ELR (cell line): ENCODE data around the gene TTC7B.

Experiments used
- DNase-seq: peaks from one replicate; pipeline ENCODE4 v3.0.0-alpha.2; 2015; ENCODE audit warnings: low read depth

Gene TTC7B

DNA sequence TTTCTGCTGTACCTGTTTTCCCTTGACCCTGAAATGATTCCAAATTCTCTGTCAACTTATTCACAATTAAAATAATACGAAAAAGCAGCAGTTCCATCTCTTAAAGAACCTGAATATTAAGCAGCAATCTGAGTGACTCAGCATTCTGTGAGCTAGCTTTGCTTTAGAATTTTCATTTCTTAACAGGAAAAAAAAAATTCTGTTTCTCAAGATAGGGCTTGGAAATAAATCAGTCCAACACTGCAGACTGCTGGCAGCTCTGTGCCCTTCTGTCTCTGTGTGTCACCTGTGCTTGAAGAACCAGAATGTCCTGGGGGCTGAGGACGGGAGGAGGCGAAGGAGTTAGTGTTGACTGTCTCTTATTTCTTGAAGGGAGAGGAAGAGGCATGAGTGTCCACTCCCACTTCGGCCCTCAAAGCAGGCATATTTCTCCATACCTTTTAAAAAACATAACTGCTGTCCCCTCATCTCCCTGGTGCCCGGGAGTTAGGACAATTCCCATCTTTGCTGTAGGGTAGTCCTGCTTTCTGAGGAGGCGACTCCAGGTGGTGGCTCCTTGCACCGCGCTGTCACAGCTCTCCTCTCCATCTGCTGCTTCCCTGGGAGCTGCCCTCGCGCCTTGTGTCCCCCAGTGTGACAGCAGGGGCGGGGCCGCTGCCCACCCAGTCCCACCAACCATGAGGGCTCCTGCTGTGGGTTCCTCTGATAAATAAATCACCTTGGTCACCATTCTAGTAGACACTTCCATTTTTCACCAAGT is 216.3 kb downstream of the TTC7B start:
- DNase-seq, result no peak

DNA sequence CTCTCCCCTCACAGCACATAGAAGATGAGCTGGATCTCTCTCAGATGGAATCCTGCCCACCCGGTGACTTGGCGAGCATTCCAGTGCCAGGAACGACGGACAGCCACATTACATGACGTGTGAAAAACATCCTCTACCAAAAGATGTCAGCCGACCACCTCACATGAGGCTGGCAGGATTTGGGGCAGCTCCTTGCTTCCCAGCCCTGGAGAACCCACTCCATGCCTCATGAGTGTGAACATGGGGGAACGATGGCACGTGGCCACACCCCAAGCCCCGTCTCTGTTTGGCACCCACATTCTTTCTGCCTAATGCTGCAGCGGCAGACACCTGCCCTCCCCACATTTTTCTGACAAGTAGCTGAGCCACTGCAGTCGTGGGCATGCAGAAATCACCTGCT is 216.9 kb downstream of the TTC7B start:
- DNase-seq, result no peak

DNA sequence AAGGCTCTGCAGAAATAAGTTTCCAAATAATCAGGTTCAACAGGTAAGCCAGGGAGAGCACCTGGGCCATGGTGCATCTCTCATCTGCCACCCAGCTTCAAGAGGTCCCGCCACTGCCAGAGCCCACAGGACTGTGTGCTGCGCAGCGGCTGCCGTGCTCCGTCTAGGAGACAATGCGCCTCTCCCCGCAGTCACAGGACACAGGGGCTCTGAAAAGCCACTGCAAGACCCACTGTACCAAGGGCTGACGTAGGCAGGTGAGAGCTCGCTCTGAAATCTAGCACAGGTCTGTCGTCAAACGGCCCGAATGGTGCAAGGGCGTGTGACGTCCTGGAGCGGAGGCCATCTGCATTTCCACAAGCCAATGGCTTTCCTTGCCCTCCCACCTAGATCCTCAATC is 218.3 kb downstream of the TTC7B start:
- no peak for DNase-seq

DNA sequence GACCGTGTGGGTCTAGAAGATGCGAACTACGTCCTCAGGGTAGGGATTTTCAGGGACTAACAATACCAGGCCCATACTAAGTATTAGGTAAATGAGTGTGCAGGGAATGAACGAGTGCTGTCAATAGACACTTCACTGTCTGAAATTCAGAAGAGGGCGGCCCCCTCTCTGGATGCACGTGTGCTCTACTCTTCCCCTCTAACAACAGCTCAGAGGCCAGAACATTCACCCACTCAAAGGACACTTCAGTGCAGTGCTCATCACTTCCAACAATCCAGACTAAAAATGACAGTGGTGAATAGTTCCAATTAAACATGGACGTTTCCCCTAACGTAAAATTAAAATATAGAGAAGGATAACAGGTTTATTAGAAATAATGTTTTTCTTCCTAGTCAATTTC is 219.5 kb downstream of the TTC7B start:
- DNase-seq, result no peak

DNA sequence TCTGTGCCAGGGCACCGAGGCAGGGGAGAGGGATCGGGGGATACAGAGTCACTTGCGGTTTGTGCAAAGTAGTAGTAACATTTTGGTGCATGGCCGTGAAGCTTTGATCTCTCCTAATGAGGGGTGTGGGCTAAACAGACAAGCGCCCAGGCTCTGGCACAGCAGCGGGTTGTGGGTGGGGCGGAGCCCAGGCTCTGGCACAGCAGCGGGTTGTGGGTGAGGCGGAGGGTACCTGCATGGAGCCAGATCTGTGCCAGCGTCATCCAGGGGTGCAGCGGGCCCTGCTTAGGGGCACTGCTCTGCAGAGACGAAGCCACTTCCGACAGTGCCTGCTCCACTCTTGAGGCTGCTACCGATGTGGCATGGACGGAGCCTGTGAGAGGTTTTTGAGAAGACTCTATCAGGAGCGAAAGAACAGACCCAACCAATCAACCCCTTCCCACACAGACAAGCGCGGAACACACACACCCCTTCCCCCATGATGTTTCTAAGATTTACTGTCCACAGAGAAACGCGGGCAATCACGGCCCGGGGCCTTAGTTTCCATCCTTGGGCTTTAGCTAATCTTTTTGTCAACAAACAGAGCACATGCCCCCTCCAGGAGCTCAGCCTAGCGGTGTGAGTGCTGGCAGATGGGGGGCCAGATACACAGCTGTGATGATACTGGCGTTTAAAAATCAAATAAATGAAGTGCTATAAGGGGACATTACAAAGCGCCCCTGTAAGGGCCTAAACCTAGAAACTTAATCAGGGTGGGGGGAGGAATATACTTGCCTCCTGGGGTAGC is 222.8 kb downstream of the TTC7B start:
- DNase-seq, result no peak

DNA sequence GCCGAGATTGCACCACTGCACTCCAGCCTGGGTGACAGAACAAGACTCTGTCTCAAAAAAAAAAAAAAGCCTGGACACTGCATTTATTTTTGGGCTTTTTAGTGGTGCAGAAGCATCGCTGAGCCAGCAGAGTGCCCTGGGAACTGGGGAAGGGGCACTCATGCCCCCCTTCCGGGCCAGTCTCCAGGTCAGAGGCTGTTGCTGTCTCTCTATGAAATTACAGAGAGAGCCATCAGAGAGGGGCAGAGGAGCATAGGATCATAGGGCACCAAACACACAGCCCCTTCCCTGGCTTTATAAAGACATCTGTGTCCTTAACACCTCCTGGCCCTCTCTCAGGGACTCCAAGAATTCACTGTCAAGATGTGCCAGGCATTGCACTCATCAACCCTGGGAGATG is 223.6 kb downstream of the TTC7B start:
- DNase-seq, result no peak

DNA sequence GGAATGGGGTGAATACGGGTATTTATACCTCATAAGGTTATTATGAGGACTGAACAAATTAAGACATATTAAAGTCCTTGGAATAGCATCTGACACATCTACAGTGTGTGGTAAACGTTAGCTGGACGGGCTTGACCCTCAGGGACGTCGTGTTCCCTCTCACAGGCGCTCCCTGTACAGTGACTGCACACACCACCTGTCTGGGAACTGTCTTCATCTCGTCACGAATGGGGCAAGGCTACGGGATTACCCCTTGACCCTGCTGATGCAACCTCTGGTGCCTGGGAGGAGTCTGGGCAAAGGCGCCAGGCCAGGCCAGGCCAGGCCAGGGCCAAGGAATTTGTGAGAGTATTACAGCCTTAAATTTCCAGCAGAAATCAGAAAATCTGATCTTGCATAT is 228.3 kb downstream of the TTC7B start:
- DNase-seq, result no peak

DNA sequence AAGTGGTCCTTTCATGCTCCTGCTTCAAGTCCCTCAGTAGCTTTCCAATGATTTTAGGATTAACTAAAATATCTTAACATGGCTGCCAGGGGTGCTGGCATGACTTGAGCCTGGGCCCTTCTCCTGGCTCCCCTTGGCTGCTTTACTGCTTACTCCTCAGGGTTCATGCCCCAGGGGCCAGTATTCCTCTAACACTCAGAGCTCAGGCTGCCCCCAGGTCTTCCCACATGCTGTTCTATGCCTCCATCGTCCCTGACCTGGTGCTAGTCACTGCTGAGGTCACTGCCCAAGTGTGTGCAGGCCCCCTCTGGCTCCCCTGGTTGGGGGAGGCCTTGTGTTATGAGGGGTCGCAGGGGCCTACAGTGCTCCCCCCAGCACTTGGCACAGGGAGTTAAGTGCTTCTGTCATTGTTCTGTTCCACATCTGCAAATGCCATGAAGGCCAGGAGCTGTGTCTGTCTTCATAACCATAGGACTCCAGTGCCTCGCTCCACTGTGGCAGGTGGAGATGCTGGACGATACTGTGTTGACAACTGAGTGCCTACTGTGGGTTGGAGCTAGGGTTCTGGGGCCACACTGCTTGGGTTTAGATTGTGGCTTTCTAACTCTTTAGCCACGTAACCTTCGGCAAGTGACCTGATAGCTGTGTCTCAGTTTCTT is 228.8 kb downstream of the TTC7B start:
- no peak for DNase-seq

DNA sequence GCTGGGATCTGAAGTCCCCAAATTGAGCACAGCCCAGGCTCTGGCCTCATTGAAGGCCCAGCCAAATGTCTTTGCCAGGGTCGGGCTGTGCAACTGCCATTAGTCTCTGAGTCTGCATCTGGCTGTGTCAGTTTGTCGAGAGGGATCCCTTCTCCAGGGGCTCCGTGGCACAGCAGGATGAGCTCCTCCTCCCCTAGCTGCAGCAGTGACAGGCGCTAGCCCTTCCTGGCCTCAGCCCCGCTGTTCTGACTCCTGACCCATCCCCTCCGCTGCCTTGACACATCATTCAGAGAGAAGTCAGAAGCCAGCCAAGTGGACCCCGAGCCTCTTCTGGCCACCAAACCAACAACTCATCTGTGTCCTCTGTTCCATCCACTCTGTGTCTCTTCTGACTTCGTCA is 231.1 kb downstream of the TTC7B start:
- DNase-seq, result no peak

DNA sequence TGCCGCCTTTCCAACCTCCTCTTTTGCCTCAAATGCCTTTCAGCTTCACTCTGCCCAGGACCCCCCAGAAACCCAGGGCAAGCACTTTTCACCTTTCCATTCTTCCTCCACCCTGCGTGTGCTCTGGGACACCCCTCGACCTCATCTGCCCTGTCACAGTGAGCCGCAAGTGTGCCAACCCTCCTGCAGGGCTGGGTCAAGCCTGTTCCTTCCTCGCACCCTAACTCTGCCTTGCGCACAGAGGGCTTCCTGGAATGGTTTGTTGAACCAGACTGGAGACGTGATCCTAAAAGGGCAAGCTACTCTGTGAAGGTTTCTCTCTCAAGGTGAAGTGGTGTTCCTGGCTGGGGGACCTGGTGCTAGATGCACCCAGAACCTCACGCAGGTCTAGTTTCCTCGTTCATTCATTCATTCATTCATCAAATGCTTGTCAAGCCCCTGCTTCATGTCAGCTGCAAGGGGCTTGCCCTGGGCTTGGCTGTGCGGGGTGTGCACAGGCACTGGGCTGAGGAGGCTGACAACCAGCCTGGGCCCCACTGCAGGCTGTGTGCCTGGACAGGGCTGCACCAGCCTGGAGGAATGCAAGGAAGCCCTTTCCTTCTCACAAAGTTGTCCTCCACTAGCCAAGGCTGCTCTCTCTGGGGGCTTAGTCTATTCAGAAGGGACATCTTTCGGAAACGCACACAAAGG is 232.2 kb downstream of the TTC7B start:
- no peak for DNase-seq

DNA sequence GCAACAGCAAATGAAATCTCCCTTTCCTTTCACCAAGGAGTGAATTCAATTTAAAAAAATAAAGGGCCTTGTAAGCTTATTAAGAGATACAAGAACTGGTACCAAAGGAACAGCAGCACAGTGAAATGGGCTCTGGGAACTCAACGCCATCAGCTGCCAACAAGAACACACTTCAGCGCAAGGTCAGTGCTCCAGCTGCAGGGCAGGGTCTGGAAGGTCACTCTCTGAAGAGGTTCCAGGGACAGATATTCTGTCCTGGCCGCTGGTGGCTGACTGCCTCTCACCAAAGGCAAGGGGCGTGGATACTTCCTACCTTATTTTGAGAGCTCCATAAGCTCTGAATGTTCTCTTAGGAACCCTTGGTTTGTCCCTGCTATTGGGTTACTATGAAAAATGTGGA is 232.8 kb downstream of the TTC7B start:
- no peak for DNase-seq

DNA sequence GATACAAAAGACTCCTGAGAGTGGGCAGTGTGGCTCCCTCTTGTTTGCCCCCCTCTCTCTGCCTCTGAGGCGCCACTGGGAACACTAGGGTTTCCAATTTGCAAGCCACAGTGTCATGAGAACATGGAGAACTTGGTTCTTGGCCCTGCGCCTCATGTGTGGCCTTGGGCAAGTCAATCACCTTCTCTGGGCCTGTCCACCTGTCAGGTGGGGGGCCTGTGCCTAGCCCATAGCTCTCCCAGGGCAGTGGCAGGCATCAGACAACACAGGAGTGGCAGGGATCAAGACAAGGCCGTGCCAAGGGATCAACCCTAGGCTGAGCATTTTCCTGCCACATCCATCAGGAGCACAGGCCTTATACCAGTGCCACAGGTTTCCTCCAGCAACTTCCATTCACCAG is 234.1 kb downstream of the TTC7B start:
- no peak for DNase-seq

DNA sequence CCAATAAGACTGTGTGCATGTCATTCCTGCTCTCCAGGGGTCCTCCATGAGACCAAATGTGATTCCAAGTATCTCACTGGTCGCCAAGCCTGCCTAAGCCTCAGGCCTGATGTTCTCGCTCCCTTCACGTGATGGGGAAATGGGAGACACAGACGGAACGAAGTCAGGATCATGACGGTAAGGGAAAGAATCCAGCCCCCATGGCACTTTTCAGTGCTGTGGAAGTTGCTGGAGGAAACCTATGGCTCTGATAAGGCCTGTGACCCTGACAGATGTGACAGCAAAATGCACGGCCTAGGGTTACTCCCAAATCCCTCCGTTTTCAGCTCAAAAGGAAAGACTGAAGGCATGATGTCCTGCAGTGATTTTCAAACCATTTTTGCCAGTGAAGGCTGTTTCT is 234.5 kb downstream of the TTC7B start:
- DNase-seq, result no peak

DNA sequence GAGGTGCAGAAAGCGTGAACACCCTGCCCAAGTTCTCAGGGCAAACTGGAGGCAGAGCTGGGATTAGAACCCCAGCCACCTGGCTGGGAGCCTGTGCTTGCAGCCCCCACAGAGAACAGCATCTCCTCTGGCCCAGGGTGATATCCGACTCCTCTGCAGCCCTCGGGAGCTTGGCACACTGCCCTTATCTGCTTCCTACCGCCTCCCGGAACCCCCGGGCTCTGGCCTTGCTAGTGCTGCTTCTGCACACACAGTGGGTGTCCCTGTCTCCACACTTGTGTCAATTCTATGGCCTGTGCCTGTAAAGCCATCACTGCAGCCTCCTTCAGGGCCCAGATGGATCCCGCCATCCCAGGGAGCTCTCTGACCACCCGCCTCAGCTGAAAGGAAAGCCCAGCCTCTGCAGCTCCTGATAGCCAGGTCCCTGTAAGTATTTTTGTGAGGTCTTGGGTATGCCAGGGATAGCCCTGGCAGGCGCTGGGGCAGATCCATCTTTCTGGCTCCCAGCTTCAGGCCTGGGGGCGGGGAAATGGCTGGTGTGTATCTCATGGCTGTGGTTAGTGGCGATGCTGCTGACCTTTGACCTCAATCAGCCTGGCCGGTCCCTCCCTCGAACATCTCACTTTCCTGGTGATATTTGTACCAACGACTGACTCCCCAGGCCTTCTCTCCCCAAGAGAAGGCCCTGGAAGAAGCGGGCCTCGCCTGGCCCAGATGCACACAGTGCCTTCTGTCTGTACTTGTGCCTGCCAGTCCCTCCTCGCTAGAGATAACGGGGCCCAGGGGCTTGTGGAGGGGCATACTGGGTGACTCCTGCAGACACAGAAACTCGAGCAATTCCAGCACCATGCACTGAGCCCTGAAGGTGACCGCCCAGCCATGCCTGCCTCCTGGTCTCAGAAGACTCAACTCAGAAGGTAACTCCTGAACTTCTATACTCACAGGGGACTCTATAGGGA is 235.6 kb downstream of the TTC7B start:
- DNase-seq, result no peak

DNA sequence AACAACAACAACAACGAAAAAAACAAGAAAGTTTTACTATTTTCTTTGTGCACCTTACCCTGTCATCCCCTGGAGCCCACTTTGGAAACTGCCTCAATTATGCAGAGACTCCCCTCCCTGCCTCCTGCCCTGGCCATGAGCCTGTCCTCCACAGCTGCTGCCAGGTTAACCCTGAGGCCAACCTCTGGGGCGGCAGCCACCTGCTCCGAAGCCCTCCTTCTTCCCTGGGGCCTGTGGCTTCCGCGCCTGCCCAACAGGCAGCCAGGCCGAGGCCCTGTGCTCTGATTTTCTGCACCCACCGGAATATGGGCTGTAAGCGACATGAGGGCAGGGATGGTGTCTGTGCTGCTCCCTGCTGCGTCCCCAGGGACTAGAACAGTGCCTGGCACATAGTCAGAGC is 236.4 kb downstream of the TTC7B start:
- DNase-seq, result no peak

DNA sequence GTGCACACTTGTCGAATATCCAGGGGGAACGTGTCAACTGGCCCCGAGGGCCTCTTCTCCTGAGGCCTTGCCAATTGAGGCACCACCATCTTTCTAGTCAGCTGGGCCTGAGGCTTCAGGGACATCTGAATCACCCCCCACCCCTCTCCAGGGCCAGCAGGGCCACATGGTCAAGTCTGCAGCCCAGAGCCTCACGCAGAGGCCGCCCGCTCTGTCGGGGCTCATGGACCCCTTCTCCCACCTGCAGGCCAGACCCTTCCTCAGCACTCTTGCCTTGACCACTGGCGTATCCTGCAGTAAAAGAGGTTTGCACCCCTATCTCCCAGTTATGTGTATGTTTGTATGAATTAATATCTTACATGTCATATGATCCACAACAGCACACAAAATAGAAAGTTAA is 237.1 kb downstream of the TTC7B start:
- DNase-seq, result no peak

DNA sequence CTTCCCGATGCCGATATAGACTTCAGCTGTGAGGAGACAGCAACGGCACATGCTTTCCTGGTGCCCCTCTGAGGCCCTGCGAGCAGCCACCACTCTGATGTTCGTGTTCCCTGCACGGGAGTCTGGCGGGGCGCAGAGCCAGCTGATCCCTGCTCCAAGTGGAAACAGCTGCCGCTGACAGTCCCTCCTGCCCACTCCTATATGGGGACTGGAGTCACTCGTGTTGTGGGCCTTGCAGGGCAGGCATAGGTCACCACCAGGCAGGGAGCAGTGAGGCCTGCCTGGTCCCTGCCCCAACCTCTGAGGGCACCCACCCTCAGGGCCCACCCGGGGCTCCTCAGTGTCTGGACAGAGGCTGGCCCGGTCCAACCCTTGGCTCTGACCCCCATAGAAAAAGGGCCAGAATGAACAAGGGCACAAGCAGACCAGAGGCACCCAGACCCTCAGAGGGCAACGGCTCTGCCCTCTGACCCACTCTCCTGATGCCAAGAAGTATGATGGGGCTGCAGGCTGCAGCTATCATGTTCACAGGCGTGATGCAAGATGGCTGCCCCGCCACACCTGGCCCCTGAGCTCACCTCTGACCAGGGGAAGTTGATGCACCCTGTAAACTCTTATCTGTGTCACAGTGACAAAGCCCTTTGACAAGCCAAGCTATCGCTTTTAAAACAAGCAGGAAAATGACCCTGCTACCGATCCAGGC is 237.8 kb downstream of the TTC7B start:
- DNase-seq, result no peak

DNA sequence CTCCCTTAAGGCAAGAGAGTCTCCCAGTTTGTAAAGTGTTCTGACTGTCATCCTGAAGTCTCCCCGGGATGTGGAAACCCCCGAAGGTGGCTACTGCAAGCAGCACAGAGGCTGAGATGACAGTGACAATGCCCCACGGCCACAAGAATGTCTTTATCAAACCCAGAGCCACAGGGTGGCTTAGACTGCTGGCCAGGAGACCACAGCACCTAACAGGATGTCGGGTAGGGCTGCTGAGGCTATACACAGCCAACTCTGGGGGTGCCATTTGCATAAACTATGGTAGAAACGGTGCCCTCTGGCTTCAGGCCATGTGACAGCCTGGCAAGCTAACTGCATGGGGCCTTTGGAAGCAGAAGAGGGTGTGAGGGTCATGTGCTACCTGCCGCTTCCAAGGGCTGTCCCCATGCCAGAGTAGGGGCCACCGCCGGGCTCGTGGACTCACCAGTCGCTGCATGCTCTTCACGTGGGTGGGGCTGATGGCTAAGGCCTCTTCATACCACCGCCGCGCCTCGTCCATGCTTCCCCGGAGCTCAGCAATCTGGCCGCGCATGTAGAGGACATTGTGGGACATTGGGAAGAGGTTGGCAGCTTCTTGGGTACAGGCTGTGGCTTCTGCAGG is 238.5 kb downstream of the TTC7B start:
- DNase-seq, result no peak

DNA sequence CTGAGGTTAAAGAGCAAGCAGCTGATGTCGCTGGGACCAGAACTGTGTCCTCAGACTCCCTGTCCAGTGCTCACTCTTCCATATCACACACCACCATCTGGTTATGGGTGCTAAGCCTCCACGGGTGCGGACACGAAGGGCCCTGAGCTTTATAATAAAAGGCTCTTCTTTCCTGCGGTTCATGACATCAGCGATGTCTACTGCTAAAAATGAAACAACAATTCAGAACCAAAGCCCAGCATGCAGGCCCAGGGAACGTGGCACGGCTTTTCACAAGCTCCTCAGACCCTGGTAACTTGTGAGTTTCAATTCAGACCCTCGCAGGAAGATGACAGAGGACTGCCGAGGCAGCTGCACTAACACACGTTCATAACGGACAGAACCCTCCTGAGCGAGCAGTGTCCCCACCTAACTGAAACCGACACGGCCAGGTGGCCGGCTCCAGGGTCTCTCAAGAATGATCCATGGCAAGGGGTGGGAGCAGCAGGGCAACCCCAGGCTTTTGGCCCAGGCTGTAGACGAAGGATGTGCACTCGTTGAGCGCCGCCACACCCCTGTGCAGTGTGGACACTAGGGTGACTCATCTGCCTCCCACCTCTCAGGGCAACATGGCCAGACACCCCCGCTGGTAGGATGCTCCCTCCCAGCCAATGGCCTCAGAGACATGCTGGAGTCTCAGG is 239.1 kb downstream of the TTC7B start:
- no peak for DNase-seq

DNA sequence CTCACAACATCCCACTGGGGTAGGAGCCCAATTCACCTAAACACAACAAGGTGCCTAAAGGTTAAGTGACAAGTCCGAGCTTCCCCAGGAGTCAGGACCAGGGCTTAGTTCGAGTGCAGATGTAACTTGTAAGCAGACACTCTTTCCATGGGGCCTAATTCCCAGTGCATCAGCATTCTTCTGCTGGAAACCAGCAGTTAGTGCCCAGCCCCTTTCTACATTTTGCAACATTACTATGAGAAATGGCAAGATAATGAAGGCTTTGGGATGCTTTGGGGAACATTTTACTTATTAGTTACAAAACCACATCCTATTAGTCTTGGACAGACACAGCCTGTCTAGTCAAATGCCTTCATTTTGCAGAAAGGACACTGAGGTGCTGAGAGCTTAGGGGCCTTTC is 239.6 kb downstream of the TTC7B start:
- DNase-seq, result no peak
